DMS 273 treated with DMSO at 0.1 percent for 48 hours (cell line): Measurements from ENCODE around the gene SSX4B.
"Not testable (repeated sequence)": the region's sequence is repeated elsewhere in the genome, so short reads cannot be mapped to it uniquely, and the experiment has no call there.

Experiments used
- DNase-seq: peaks from one replicate; lab custom pipeline; 2025; lab: John Stamatoyannopoulos, UW

Gene SSX4B, protein sequence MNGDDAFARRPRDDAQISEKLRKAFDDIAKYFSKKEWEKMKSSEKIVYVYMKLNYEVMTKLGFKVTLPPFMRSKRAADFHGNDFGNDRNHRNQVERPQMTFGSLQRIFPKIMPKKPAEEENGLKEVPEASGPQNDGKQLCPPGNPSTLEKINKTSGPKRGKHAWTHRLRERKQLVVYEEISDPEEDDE

GRCh38 chrX:48411860-48412259 is at the start of gene SSX4B:
SSX4B (minus strand) TSS chrX:48411960; CDS start chrX:48411372, 588 bp downstream.
- not testable (repeated sequence) for DNase-seq

DNA sequence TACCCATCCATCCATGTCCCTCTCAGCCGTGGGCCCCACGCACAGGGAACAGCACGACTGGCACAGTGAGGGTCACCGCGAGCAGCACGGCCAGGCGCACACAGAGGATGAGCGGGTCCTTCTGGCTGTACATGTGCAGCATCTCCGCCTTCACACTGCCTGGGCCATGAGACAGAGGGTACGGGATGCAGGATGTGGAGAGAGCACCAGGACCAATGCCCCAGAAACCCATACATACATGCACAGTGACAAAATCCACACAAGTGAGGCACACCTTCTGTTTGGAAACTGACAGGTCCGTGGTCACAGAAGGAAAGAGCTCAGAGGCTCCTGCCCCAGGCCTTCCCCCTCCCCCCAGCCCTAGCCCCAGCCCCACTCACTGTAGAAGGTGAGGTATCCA is 48.8 kb upstream of the SSX4B start:
- no peak for DNase-seq

- no peak for DNase-seq
Observed at GRCh38 chrX:48460031-48460430, 48.3 kb upstream of the SSX4B start.

- no peak for DNase-seq
Observed at GRCh38 chrX:48459483-48459882, 47.7 kb upstream of the SSX4B start.

- DNase-seq, result no peak
Observed at GRCh38 chrX:48458711-48459110, 47.0 kb upstream of the SSX4B start.

DNA sequence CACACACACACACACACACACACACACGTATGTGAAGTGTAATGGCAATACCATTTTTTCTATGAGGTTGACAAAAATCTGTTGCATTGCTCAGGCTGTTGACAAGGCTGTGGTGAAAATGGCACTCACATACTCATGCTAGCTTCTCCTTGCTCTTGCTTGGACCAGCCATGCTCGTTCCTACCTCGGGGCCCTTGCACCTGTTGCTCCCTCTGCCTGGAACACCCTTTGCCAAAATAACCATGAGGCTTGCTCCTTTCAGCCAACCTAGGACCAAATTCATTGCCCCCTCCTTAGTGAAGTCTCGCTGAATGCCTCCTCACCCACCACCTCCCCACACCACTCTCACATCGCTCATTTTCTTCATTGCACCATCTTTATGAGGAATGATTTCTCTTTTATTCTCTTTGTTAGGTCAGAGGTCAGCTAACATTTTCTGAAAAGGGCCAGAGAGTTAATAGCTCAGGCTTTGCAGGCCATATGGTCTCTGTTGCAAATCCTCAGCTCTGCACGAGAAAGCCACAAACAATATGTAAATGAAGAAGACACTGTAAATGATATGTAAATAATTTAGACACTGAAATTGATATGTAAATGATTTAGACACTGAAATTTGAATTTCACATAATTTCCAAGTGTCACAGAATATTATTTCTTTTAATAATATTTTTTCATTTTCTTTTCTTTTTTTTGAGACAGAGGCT is 45.0 kb upstream of the SSX4B start:
- no peak for DNase-seq

DNA sequence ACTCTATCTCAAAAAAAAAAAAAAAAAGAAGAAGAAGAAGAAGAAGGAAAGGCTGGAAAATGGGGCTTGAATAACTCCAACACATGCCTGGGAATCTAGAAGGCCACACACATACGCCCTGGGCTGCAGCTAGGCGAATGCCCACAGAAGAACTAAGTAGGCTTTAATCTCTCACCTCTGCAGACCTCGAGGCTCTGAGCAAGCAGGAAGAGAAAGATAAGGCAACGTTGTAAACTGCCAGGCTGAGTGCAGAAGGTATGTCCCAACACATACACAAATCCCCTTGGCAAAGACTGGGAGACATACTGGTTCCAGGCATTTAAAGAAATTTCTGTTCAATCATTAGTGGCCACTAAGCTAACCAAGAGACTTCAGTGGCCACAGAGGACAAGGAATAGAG is 39.9 kb upstream of the SSX4B start:
- DNase-seq, result no peak

- DNase-seq, result no peak
Observed at GRCh38 chrX:48450076-48450475, 38.3 kb upstream of the SSX4B start.

DNA sequence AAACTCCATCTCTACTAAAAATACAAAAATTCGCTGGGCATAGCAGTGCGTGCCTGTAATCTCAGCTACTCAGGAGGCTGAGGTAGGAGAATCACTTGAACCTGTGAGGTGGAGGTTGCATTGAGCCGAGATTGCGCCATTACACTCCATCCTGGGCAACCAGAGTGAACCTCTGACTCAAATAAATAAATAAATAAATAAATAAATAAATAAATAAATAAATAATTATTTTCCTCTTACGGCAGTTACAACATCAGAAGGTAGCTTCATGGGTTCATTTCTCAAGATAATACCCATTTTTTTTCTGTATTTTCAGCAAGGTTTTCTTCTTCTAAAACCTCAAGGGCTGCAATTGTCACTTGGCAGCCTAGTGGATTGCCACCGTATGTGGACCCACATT is 35.4 kb upstream of the SSX4B start:
- DNase-seq, result not testable (repeated sequence)

DNA sequence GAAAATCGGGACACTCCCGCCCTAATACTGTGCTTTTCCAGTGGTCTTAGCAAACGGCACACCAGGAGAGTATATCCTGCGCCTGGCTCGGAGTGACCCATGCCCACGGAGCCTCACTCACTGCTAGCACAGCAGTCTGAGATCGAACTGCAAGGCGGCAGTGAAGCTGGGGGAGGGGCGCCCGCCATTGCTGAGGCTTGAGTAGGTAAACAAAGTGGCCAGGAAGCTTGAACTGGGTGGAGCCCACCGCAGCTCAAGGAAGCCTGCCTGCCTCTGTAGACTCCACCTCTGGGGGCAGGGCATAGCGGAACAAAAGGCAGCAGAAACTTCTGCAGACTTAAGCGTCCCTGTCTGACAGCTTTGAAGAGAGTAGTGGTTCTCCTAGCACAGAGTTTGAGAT is 22.0 kb upstream of the SSX4B start:
- DNase-seq, result not testable (repeated sequence)

GRCh38 chrX:48430166-48430565 is 18.4 kb upstream of the SSX4B start:
- DNase-seq, result not testable (repeated sequence)

DNA sequence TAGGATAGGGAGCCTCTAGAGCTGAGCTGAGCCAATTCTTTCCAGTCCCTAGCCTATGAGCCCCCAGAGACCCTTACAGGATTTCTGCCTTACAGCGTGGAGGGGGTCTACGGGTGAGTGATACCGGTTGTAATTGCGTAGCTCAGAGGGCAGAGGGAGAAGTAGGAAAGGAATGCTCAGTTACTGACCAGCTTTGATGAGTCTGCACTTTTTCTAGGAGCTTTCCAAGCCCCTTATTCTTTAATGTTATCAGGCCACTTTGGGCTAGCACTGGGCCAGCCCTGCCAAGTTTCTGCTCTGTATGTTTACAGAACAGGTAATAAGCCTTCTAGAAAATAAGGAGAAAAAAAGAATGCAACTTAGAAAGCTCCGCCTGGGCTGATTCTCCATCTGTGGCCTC is 17.8 kb upstream of the SSX4B start:
- DNase-seq, result not testable (repeated sequence)

GRCh38 chrX:48427027-48427716 is 15.4 kb upstream of the SSX4B start:
- not testable (repeated sequence) for DNase-seq

GRCh38 chrX:48397825-48398224 is 13.9 kb downstream of the SSX4B start:
- DNase-seq, result not testable (repeated sequence)

GRCh38 chrX:48396931-48397330 is 14.8 kb downstream of the SSX4B start:
- not testable (repeated sequence) for DNase-seq

DNA sequence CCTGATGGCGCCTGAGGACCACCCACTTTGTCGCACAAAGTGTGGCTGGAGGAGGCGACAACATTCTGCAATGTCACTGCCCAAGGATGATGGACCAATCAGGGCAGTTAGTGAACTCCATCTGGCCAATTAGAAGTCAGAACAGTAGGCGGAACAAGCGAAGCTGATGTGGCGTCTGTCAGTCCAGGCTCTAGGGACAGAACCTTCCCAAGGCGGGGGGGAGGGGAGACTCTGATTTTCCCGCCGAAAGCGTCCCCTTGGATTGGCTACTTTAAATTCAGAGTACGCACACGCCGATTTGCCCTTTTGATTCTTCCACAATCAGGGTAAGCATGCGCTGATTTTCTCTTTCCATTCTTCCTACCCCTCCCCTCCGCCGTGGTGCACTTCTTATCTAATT is 28.5 kb downstream of the SSX4B start, which contains the start of gene SSX4:
Gene SSX4 (plus strand): TSS at position 301 of the 400 bp plus-strand sequence. CDS start 515 bp downstream, outside the sequence.
- not testable (repeated sequence) for DNase-seq

DNA sequence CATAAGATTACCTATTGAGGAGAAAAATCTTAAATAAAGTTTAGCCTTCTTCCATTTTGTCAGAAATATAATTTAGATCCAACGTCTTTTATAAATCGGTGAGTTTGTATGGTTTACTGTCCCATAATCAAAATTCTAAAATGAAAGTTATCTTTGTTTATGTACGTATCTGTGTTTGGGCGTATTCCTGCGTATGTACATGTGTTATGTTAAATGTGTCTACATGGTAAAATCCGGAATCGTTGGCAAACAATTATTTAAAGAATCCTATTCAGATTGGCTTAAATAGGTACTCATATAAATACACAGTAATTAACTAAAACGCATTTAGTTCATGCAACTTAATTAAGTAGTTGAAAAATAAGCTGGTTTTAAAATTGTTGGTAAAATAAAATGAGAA is 41.4 kb downstream of the SSX4B start:
- DNase-seq, result not testable (repeated sequence)

DNA sequence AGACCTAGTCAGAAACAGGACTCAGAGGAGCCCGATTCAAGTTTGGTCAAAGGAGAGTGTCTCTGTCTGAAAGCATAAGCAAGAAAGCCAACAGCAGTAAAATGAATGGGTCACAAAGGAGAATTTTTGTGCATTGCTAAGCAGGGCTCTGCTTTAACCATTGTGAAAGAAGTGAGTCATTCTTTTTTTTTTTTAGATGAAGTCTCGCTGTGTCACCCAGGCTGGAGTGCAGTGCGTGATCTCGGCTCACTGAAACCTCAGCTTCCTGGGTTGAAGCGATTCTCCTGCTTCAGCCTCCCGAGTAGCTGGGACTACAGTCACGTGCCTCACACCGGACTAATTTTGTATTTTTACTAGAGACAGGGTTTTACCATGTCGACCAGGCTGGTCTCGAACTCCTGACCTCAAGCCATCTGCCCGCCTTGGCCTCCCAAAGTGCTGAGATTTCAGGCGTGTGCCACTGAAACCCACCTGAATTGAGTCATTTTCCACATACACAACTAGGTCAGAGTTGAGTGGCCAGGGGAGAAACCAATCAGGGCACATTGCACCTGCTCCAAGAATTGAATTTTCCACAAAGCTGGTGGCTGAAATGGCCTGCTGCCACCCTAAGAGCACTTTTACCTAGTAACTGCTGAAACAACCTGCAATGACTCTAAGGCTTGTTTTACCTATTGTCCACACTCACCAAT is 43.9 kb downstream of the SSX4B start:
- DNase-seq, result not testable (repeated sequence)

DNA sequence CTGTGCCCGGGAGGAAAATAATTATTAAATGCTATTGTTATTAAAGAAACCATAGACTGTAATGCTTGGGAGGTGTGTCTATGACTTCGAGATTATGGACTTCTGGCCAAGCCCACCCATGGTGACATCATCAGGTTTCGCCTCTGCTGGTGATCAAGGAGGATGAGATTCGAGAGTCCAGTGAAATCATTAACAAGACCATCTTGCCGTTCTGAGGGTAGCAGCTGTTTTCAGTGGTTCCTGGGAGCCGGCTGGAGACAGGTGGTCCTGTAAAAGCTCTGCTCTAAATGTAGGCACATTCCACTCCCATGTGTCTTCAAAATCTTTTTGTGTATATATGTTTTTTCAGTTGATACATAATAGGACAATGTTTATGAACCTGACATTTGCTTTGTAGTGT is 52.5 kb downstream of the SSX4B start:
- DNase-seq, result not testable (repeated sequence)

- no peak for DNase-seq
Observed at GRCh38 chrX:48357681-48358080, 54.1 kb downstream of the SSX4B start.

DNA sequence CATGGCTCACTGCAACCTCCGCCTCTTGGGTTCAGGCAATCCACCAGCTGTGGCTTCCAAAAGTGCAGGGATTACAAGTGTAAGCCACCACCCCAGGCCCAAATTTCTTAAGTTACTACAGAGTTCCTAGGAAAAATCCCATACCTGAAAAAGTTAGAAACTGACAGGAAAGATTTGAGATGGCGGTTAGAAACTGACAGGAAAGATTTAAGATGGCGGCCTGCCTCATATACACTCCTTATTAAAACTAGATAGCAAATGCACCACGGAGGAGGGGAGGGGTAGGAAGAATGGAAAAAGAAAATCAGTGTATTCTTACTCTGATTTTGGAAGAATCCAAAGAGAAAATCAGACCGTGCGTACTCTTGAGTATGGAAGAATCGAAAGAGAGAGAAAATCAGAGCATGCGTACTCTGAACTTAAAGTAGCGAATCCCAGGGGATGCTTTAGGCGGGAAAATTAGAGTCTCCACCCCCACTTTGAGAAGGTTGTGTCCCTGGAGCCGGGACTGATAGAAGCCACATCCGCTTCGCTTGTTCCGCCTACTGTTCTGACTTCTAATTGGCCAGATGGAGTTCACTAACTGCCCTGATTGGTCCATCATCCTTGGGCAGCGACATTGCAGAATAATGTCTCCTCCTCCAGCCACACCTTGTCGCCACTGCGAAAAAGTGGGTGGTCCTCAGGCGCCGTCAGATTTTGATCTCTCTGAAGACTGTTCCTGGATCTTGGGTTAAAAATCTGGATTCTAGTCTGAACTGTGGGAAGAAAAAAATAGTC is 55.3 kb downstream of the SSX4B start, which contains the start of gene SSX3:
Gene SSX3 (minus strand): TSS at position 389 of the 780 bp plus-strand sequence. CDS start 1,454 bp downstream, outside the sequence.
- not testable (repeated sequence) for DNase-seq
